ENCODE data around the gene HSPA8.

DNA sequence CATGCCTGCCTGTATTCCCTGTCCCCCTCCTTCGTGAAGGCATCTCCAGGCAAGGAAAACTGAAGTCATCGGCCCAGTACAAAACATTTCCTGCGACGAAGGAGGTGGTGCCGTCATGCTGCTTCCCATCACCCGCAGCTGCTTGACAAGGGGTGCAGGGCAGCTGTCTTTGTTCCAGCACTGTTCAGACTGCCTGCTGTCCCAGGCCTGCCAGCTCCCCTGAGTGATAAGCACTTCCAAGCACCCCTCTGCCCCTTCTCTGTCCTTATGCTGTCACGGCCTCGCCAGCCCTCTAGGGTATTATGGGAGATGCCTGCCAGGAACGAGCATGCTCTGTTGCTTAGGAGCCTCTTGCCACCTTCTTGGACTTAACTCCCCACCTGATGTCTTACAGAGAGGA lies 43.2 kb downstream of the HSPA8 start:
- TF ChIP-seq, protein P1, sequence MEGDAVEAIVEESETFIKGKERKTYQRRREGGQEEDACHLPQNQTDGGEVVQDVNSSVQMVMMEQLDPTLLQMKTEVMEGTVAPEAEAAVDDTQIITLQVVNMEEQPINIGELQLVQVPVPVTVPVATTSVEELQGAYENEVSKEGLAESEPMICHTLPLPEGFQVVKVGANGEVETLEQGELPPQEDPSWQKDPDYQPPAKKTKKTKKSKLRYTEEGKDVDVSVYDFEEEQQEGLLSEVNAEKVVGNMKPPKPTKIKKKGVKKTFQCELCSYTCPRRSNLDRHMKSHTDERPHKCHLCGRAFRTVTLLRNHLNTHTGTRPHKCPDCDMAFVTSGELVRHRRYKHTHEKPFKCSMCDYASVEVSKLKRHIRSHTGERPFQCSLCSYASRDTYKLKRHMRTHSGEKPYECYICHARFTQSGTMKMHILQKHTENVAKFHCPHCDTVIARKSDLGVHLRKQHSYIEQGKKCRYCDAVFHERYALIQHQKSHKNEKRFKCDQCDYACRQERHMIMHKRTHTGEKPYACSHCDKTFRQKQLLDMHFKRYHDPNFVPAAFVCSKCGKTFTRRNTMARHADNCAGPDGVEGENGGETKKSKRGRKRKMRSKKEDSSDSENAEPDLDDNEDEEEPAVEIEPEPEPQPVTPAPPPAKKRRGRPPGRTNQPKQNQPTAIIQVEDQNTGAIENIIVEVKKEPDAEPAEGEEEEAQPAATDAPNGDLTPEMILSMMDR (IDR thresholded peaks at IDR 0.05): no peak
- no peak for TF ChIP-seq POLR2A (IDR thresholded peaks at IDR 0.05)
